ENCODE measurements around the gene THAP7. TPM values are rescaled to one million over a fixed set of nuclear protein-coding genes. Genes with fewer than 3 reads are reported as not detected.

The THAP7 gene
- total and polyA plus RNA-seq, 2 of the 13 experiments (the other 11 are each of a cell fraction or from before 2014, with no cell fraction given) = 13.0 to 25.5 TPM

DNA sequence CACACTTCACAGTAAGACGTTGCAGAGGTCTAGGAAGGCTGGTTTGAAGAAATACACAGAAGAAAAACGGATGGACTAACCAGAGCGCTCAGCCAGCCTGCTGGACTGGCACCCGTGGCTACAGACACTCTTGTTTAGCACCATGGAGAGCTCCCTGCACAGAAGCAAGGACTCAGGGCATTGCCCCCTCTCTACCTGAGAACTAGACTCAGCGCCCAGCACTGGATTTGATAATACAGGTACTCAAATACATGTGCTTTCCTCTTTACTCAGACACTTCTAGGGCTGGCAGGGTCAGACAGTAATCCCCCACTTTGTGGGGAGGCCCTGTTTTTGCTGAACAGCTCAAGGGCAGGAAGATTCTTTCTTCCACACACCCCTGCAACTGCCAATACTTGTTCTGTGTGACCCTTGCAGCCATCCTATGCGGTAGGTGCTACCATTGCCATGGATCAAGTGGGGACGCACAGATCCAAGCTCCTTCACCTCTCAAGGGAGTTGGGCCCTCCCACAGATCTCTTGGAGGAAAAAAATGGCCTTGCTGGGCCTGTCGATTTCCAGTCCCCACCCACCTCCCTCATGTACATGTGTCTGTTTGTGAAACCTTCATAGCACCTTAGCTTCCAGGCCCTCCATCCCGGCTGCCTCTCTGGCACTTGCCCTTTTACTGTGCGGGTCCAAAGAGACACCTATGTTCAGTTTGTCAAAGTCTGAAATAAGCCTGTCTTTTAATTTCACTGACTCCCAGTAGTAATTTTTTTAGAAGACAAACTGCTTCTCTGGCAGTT lies 7.9 kb upstream of the THAP7 start (continued):
- TF ChIP-seq, protein P1, sequence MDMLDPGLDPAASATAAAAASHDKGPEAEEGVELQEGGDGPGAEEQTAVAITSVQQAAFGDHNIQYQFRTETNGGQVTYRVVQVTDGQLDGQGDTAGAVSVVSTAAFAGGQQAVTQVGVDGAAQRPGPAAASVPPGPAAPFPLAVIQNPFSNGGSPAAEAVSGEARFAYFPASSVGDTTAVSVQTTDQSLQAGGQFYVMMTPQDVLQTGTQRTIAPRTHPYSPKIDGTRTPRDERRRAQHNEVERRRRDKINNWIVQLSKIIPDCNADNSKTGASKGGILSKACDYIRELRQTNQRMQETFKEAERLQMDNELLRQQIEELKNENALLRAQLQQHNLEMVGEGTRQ (IDR thresholded peaks at IDR 0.05; ENCODE audit: low read depth, low read length) = no peak
- TF ChIP-seq, protein P1 (CRISPR knock-in tag; IDR thresholded peaks at IDR 0.05; ENCODE audit: borderline replicate concordance) = no peak
- peak; percentile 80; the same call in 1 of the 2 replicates for TF ChIP-seq MYNN (CRISPR knock-in tag; IDR thresholded peaks at IDR 0.05; ENCODE audit: low read depth)
- TF ChIP-seq RFX1 (IDR thresholded peaks at IDR 0.05) = no peak
- no peak for TF ChIP-seq MYC (CRISPR knock-in tag; IDR thresholded peaks at IDR 0.05; ENCODE audit: borderline replicate concordance)
- no peak for TF ChIP-seq ARNT2 (CRISPR knock-in tag; IDR thresholded peaks at IDR 0.05; ENCODE audit: low read depth)
- no peak for TF ChIP-seq ZBTB2 (CRISPR knock-in tag; IDR thresholded peaks at IDR 0.05; ENCODE audit: low read depth)
- TF ChIP-seq, protein P2, sequence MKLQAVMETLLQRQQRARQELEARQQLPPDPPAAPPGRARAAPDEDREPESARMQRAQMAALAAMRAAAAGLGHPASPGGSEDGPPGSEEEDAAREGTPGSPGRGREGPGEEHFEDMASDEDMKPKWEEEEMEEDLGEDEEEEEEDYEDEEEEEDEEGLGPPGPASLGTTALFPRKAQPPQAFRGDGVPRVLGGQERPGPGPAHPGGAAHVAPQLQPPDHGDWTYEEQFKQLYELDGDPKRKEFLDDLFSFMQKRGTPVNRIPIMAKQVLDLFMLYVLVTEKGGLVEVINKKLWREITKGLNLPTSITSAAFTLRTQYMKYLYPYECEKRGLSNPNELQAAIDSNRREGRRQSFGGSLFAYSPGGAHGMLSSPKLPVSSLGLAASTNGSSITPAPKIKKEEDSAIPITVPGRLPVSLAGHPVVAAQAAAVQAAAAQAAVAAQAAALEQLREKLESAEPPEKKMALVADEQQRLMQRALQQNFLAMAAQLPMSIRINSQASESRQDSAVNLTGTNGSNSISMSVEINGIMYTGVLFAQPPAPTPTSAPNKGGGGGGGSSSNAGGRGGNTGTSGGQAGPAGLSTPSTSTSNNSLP (IDR thresholded peaks at IDR 0.05; ENCODE audit: low read depth, low read length) = no peak
- no peak for TF ChIP-seq TBX3 (IDR thresholded peaks at IDR 0.05; ENCODE audit: borderline replicate concordance)
- TF ChIP-seq TCF7L2 (IDR thresholded peaks at IDR 0.05; ENCODE audit: low read depth, low read length) = no peak
- no peak for TF ChIP-seq IKZF1 (IDR thresholded peaks at IDR 0.05)
- TF ChIP-seq KLF13 (CRISPR knock-in tag; IDR thresholded peaks at IDR 0.05) = no peak
- TF ChIP-seq, protein P3, sequence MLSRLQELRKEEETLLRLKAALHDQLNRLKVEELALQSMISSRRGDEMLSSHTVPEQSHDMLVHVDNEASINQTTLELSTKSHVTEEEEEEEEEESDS (CRISPR knock-in tag; IDR thresholded peaks at IDR 0.05; ENCODE audit: borderline replicate concordance) = no peak
- peak; percentile 56 for TF ChIP-seq SOX5 (CRISPR knock-in tag; IDR thresholded peaks at IDR 0.05; ENCODE audit: borderline replicate concordance)
- TF ChIP-seq RBM39 (IDR thresholded peaks at IDR 0.05; ENCODE audit: low read depth, low read length, poor library complexity, severe bottlenecking) = no peak
- TF ChIP-seq ETS1 (CRISPR knock-in tag; IDR thresholded peaks at IDR 0.05) = no peak
- TF ChIP-seq AHR (CRISPR knock-in tag; IDR thresholded peaks at IDR 0.05) = peak; percentile 90; the same call in 1 of the 2 replicates
- TF ChIP-seq TP53 (CRISPR knock-in tag; conservative IDR thresholded peaks at IDR 0.05) = no peak
- no peak for TF ChIP-seq ZNF10 (CRISPR knock-in tag; IDR thresholded peaks at IDR 0.05; ENCODE audit: borderline replicate concordance, low read depth)
- no peak for TF ChIP-seq ZNF326 (CRISPR knock-in tag; IDR thresholded peaks at IDR 0.05; ENCODE audit: borderline replicate concordance)
- no peak for TF ChIP-seq ZNF224 (CRISPR knock-in tag; IDR thresholded peaks at IDR 0.05)
- no peak for TF ChIP-seq MTERF4 (CRISPR knock-in tag; IDR thresholded peaks at IDR 0.05)
